Esophagus muscularis mucosa (tissue), 3 donors: ENCODE data around the gene LMO7.

Experiments
- CTCF ChIP-seq, 3 experiments: fragments of 200-600 bp in 2 of 3; fragments of 450-650 bp in 1 of 3; sonication (generic) in 2 of 3; IDR thresholded peaks; one replicate each; pipeline ENCODE4 v1.5.1; 2017 to 2019; ENCODE audit warnings: antibody characterized with exemption in 3 of 3, mild to moderate bottlenecking in 2 of 3, moderate library complexity in 1 of 3
- POLR2A ChIP-seq: fragments of 450-650 bp; IDR thresholded peaks from one replicate; pipeline ENCODE4 v1.6.1; 2017; ENCODE audit warnings: antibody characterized with exemption, moderate library complexity, mild to moderate bottlenecking, low read depth

- TF ChIP-seq CTCF (IDR thresholded peaks at IDR 0.05) (no peak), POLR2A (no peak)
Observed at GRCh38 chr13:75829830-75830229, 193.7 kb downstream of the LMO7 start.
